ENCODE data around the gene PBX1. TPM values are rescaled to one million over a fixed set of nuclear protein-coding genes. Genes with fewer than 3 reads are reported as not detected.

PBX1 gene
- total and polyA plus RNA-seq, 2 donors (not counting 3 experiments of a cell fraction or from before 2014, with no cell fraction given), result 10.7 to 24.1 TPM

- no TSS peak for BruUV-seq (replicated peaks)
- Histone ChIP-seq H3K27ac (ENCODE audit: insufficient read depth, low read depth, low read length) (no peak overlapping the region), H3K9me1 (replicated peaks; ENCODE audit: control insufficient read depth, extremely low read depth, insufficient read depth, low read length) (no peaks in the 10 kb centered on the region), H4K20me1 (replicated peaks; ENCODE audit: control insufficient read depth, extremely low read depth, insufficient read depth, low read length) (no peaks in the 10 kb centered on the region), H3K79me2 (ENCODE audit: control insufficient read depth, insufficient read depth, low read length) (no peaks in the 10 kb centered on the region), H3K4me3 (replicated peaks in 1 of 3; ENCODE audit: insufficient read depth in 1 of 3, low read depth in 1 of 3, low read length in 3 of 3) (no peak overlapping the region), H3K9ac (replicated peaks; ENCODE audit: extremely low read depth, insufficient read depth, low read length) (no peak overlapping the region), H3K27me3 (ENCODE audit: control insufficient read depth in 2 of 2, insufficient read depth in 2 of 2, low read length in 2 of 2) (no peaks in the 10 kb centered on the region), H3K4me2 (ENCODE audit: insufficient read depth, low read length) (no peak overlapping the region), H3K36me3 (ENCODE audit: control insufficient read depth in 2 of 2, extremely low read depth in 1 of 2, insufficient read depth in 2 of 2, low read length in 2 of 2) (no peaks in the 10 kb centered on the region), H3K9me3 (replicated peaks; ENCODE audit: control insufficient read depth, insufficient read depth, low read length) (no peaks in the 10 kb centered on the region), H3K4me1 (ENCODE audit: control insufficient read depth, extremely low read depth, insufficient read depth, low read length) (no peaks in the 10 kb centered on the region), H2AFZ (ENCODE audit: low read depth, low read length) (no peak overlapping the region)
- no peak for DNase-seq (ENCODE audit: low read depth, low spot score)
- intact Hi-C loops (cut with micrococcal nuclease), result loop anchor here (1.0 kb wide), 1 partner anchor 1254 kb away; no protein-coding TSS in a partner anchor
- no peak for FAIRE-seq
- ChIA-PET CTCF (interaction anchor here (1.0 to 1.5 kb wide), 5 partner anchors 11 to 111 kb away, joined by 3 to 5 read pairs (median 3); no protein-coding TSS in a partner anchor), POLR2A (no interaction called here)
- TF ChIP-seq EZH2 (IDR thresholded peaks at IDR 0.05; ENCODE audit: borderline replicate concordance, low read depth, low read length, severe bottlenecking) (no peak), FOS (IDR thresholded peaks at IDR 0.05; ENCODE audit: borderline replicate concordance, insufficient read depth, low read length) (no peak), POLR2A (IDR thresholded peaks at IDR 0.05; ENCODE audit: low read depth, low read length) (no peak), JUN (IDR thresholded peaks at IDR 0.05; ENCODE audit: borderline replicate concordance, insufficient read depth, insufficient read length, low read depth) (no peak), GATA2 (IDR thresholded peaks at IDR 0.05; ENCODE audit: insufficient read depth, insufficient read length, low read depth, low read length) (no peak), POLR2AphosphoS5 (IDR thresholded peaks at IDR 0.05; ENCODE audit: insufficient read depth, low read depth, low read length) (no peak), CTCF (IDR thresholded peaks at IDR 0.05; ENCODE audit: extremely low read depth in 1 of 2, insufficient read depth in 1 of 2, low read depth in 1 of 2, low read length in 2 of 2) (no peak), MAX (IDR thresholded peaks at IDR 0.05; ENCODE audit: insufficient read depth, insufficient read length) (no peak), MYC (IDR thresholded peaks at IDR 0.05; ENCODE audit: low read depth, low read length) (no peak)
- dilution Hi-C loops (cut with MboI; ENCODE audit: extremely low pct_ligation_motif_present, low sequenced_read_pairs), result no loop called here
These were observed 225.0 kb downstream of the PBX1 start for GRCh38 chr1:164783778-164784555.
